ENCODE data around the gene C13orf46. TPM values are rescaled to one million over a fixed set of nuclear protein-coding genes. Genes with fewer than 3 reads are reported as not detected.

C13orf46 gene
- total RNA-seq, 2 experiments from 2014 or later: 0.59 to 0.78 TPM

GRCh38 chr13:113960276-113960948, 13.5 kb downstream of the C13orf46 start:
- CTCF ChIA-PET: interaction anchor here (1.1 kb wide), 1 partner anchor 266 kb away, joined by 3 read pairs; no protein-coding TSS in a partner anchor

GRCh38 chr13:113959198-113959597, 14.7 kb downstream of the C13orf46 start:
- ChIA-PET POLR2A (no interaction called here), CTCF (no interaction called here)

More at GRCh38 chr13:113960276-113960948, 13.5 kb downstream of the C13orf46 start:
- POLR2A ChIA-PET: interaction anchor here (0.5 to 0.7 kb wide), 2 partner anchors 17 to 275 kb away, joined by 3 to 5 read pairs; no protein-coding TSS in a partner anchor

- ChIA-PET POLR2A (no interaction called here), CTCF (no interaction called here)
These were observed 15.5 kb downstream of the C13orf46 start for GRCh38 chr13:113958373-113958772.

- CTCF ChIA-PET: no interaction called here
These were observed 17.3 kb downstream of the C13orf46 start for GRCh38 chr13:113956571-113956970.

GRCh38 chr13:113955691-113956090, 18.2 kb downstream of the C13orf46 start:
- CTCF ChIA-PET: no interaction called here
- POLR2A ChIA-PET: no interaction called here

More at GRCh38 chr13:113956571-113956970, 17.3 kb downstream of the C13orf46 start:
- POLR2A ChIA-PET: no interaction called here

GRCh38 chr13:113955235-113955634, 18.6 kb downstream of the C13orf46 start:
- ChIA-PET POLR2A (no interaction called here), CTCF (no interaction called here)

GRCh38 chr13:113954046-113954835, 19.6 kb downstream of the C13orf46 start:
- ChIA-PET CTCF (interaction anchor here (1.4 kb wide), 1 partner anchor 212 kb away, joined by 4 read pairs; no protein-coding TSS in a partner anchor), POLR2A (no interaction called here)

GRCh38 chr13:113953561-113953960, 20.3 kb downstream of the C13orf46 start:
- POLR2A ChIA-PET: no interaction called here
- CTCF ChIA-PET: interaction anchor here (1.4 kb wide), 1 partner anchor 213 kb away, joined by 4 read pairs; no protein-coding TSS in a partner anchor

GRCh38 chr13:113952983-113953520, 20.8 kb downstream of the C13orf46 start:
- POLR2A ChIA-PET: no interaction called here
- CTCF ChIA-PET: interaction anchor here (0.6 to 1.4 kb wide), 2 partner anchors 213 to 369 kb away, joined by 4 read pairs; no protein-coding TSS in a partner anchor

GRCh38 chr13:113952151-113952982, 21.5 kb downstream of the C13orf46 start:
- POLR2A ChIA-PET: no interaction called here

GRCh38 chr13:113951246-113951999, 22.5 kb downstream of the C13orf46 start:
- ChIA-PET POLR2A (no interaction called here), CTCF (no interaction called here)

More at GRCh38 chr13:113952151-113952982, 21.5 kb downstream of the C13orf46 start:
- CTCF ChIA-PET: interaction anchor here (0.6 to 1.4 kb wide), 2 partner anchors 214 to 370 kb away, joined by 4 read pairs; no protein-coding TSS in a partner anchor

GRCh38 chr13:113950451-113951245, 23.2 kb downstream of the C13orf46 start:
- POLR2A ChIA-PET: no interaction called here
- CTCF ChIA-PET: no interaction called here

GRCh38 chr13:113949546-113949945, 24.3 kb downstream of the C13orf46 start:
- CTCF ChIA-PET: no interaction called here
- POLR2A ChIA-PET: no interaction called here

- POLR2A ChIA-PET: no interaction called here
- CTCF ChIA-PET: interaction anchor here (1.0 kb wide), 1 partner anchor 275 kb away, joined by 4 read pairs; no protein-coding TSS in a partner anchor
These were observed 25.7 kb downstream of the C13orf46 start for GRCh38 chr13:113948034-113948742.

- ChIA-PET CTCF (no interaction called here), POLR2A (no interaction called here)
These were observed 26.4 kb downstream of the C13orf46 start for GRCh38 chr13:113947311-113948033.

- POLR2A ChIA-PET: no interaction called here
- CTCF ChIA-PET: no interaction called here
These were observed 27.3 kb downstream of the C13orf46 start for GRCh38 chr13:113946409-113947181.

Measured in activated CD8-positive, alpha-beta memory T cell treated with anti-CD3 and anti-CD28 coated beads for 36 hours (primary cell).